Chondrocyte (in vitro differentiated cells): ENCODE measurements around the gene GTF2IRD1. TPM values are rescaled to one million over a fixed set of nuclear protein-coding genes. Genes with fewer than 3 reads are reported as not detected.

Experiments used
- DNase-seq: peaks from one replicate; pipeline ENCODE4 v3.0.0; 2021; ENCODE audit warnings: mixed read lengths, low spot score
- H3K27ac Mint-ChIP-seq: one replicate; pipeline ENCODE4 v1.8.0; 2021; ENCODE audit warnings: mild to moderate bottlenecking, moderate library complexity, mixed read lengths; ENCODE audit not compliant: unreplicated experiment
- H3K27me3 Mint-ChIP-seq: 2 replicates; pipeline ENCODE4 v1.8.0; 2021; ENCODE audit warnings: low read depth, mixed read lengths
- H3K36me3 Mint-ChIP-seq: 2 replicates; pipeline ENCODE4 v1.8.0; 2021; ENCODE audit warnings: low read depth, mixed read lengths
- H3K4me1 Mint-ChIP-seq: 2 replicates; pipeline ENCODE4 v1.8.0; 2021; ENCODE audit warnings: low read depth, mild to moderate bottlenecking, mixed read lengths
- H3K4me3 Mint-ChIP-seq: one replicate; pipeline ENCODE4 v1.8.0; 2021; ENCODE audit warnings: mild to moderate bottlenecking, moderate library complexity, mixed read lengths; ENCODE audit not compliant: unreplicated experiment
- H3K9me3 Mint-ChIP-seq: 2 replicates; pipeline ENCODE4 v1.8.0; 2021; ENCODE audit warnings: low read depth, mixed read lengths
- total RNA-seq: library from RNA; stranded (reverse); gene quantifications from 3 replicates; pipeline ENCODE4 v1.2.1, GENCODE V29; 2021
- TF ChIP-seq, protein P1 (sequence below): fragments of 200-600 bp; sonication (generic); IDR thresholded peaks from 2 replicates; pipeline ENCODE4 v1.5.0; 2021; ENCODE audit warnings: antibody characterized with exemption, mild to moderate bottlenecking, moderate library complexity

GTF2IRD1 gene
- total RNA-seq, 1 donor from 2014 or later, result 48.5 TPM

DNA sequence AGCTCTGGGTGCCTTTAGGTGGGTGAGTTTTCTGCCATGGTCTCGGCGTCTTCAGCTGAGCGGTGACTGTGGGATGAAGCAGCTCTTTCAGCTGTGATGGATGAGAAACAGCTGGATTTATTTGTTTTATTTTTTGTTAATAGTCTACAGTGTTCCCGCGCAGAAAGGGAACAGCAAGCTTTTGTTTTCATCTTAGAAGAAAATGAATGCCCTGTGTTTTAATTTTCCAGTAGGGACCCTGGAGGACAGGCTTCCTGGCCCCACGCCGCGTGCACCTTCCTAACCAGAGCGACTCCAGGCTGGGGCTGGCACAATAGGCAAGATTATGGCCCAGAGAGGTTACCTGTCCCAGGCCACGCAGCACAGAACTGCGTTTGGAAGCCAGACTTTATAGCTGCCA is 57.6 kb downstream of the GTF2IRD1 start:
- DNase-seq, result no peak
- Mint-ChIP-seq H3K9me3 (no peaks in the 10 kb centered on the region), H3K27ac (no peak overlapping the region), H3K4me3 (no peak overlapping the region), H3K4me1 (peaks cover 2% of the 10 kb centered on the region), H3K27me3 (no peaks in the 10 kb centered on the region), H3K36me3 (peaks cover 14% of the 10 kb centered on the region)
- TF ChIP-seq, protein P1, sequence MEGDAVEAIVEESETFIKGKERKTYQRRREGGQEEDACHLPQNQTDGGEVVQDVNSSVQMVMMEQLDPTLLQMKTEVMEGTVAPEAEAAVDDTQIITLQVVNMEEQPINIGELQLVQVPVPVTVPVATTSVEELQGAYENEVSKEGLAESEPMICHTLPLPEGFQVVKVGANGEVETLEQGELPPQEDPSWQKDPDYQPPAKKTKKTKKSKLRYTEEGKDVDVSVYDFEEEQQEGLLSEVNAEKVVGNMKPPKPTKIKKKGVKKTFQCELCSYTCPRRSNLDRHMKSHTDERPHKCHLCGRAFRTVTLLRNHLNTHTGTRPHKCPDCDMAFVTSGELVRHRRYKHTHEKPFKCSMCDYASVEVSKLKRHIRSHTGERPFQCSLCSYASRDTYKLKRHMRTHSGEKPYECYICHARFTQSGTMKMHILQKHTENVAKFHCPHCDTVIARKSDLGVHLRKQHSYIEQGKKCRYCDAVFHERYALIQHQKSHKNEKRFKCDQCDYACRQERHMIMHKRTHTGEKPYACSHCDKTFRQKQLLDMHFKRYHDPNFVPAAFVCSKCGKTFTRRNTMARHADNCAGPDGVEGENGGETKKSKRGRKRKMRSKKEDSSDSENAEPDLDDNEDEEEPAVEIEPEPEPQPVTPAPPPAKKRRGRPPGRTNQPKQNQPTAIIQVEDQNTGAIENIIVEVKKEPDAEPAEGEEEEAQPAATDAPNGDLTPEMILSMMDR, result no peak

DNA sequence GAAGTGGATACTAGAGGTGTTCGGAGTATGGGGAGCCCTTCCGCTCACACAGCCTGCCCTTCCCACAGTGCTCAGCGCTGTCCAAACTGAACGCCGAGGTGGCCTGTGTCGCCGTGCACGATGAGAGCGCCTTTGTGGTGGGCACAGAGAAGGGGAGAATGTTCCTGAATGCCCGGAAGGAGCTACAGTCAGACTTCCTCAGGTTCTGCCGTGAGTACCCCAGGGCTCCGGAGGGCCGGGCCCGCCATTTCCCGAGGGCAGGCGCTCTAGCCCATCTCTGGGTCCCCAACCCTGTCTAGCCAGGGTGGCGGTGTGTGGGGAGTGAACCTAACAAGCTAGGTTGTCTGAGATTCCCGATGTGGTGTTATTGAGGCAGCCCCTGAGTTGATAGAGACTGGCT is 59.1 kb downstream of the GTF2IRD1 start:
- H3K36me3 Mint-ChIP-seq, result peaks cover 16% of the 10 kb centered on the region
- H3K27ac Mint-ChIP-seq, result no peak overlapping the region
- TF ChIP-seq, protein P1, result no peak
- no peak for DNase-seq
- no peaks in the 10 kb centered on the region for H3K27me3 Mint-ChIP-seq
- no peak overlapping the region for H3K4me3 Mint-ChIP-seq
- H3K4me1 Mint-ChIP-seq, result no peaks in the 10 kb centered on the region
- H3K9me3 Mint-ChIP-seq, result no peaks in the 10 kb centered on the region

DNA sequence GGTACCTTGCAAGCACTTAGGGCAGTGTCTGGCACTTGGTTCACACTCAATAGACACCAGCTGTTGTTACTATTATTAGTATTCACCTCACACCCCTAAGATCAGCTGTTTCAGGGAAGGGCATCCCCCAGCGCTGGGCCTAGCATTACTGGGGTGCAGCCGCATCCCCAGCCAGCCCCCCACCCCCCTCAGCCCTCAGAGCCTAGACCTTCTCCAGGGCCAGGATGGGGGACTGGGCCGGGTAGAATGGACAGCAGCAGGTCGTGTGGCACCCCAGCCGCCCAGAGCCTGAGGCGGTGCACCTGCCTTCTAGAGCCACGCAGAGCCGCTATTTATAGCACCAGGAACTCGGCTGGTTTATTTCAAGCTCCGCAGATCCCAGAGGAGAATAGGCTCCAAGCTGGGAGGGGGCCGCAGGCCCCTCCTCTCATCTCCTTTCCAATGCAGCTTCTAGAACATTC is 60.5 kb downstream of the GTF2IRD1 start:
- Mint-ChIP-seq H3K36me3 (peaks cover 17% of the 10 kb centered on the region), H3K27me3 (no peaks in the 10 kb centered on the region), H3K4me1 (no peaks in the 10 kb centered on the region)

DNA sequence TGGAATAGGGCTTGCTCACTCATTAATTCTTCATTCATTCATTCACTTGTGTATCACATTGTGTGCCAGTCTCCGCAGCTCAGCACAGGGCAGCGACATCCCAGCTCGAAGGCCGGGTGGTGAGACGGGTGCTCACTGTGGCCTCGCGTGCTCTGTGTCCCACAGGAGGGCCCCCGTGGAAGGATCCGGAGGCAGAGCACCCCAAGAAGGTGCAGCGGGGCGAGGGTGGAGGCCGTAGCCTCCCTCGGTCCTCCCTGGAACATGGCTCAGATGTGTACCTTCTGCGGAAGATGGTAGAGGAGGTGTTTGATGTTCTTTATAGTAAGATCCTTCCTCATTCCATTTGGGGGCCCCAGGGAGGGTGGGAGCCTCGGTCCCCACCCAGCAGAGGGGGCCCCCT is 61.6 kb downstream of the GTF2IRD1 start:
- Mint-ChIP-seq H3K4me1 (no peaks in the 10 kb centered on the region), H3K27me3 (no peaks in the 10 kb centered on the region), H3K4me3 (no peak overlapping the region), H3K27ac (no peak overlapping the region), H3K9me3 (no peaks in the 10 kb centered on the region), H3K36me3 (peaks cover 20% of the 10 kb centered on the region)
- TF ChIP-seq, protein P1, result no peak
- no peak for DNase-seq

More for the DNA sequence above, 60.5 kb downstream of the GTF2IRD1 start:
- DNase-seq, result no peak
- H3K4me3 Mint-ChIP-seq, result no peak overlapping the region
- H3K9me3 Mint-ChIP-seq, result no peaks in the 10 kb centered on the region
- TF ChIP-seq, protein P1, result no peak
- no peak overlapping the region for H3K27ac Mint-ChIP-seq

DNA sequence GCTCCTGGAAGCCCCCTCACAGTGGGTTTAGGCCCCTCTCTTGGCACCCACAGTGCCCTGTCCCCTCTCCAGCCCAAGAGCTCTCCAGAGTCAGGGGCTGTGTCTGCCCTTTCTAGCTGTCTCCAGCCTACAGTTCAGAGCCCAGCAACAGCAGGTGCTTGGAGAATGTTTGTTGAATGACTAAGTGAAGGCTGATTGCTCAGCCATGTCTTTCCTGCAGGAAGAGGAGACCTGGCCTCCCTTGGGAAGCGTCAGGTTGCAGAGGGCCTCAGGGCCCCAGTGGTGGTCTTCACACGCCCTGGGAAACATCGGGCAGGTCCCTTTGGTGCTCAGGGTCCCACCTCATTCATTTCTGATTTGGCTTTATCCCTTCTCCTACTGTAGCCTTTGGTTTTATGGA is 62.5 kb downstream of the GTF2IRD1 start:
- H3K27me3 Mint-ChIP-seq, result no peaks in the 10 kb centered on the region
- no peaks in the 10 kb centered on the region for H3K4me1 Mint-ChIP-seq
- H3K36me3 Mint-ChIP-seq, result peaks cover 24% of the 10 kb centered on the region
- DNase-seq, result no peak
- TF ChIP-seq, protein P1, result no peak
- no peak overlapping the region for H3K4me3 Mint-ChIP-seq
- H3K9me3 Mint-ChIP-seq, result peaks cover 2% of the 10 kb centered on the region
- H3K27ac Mint-ChIP-seq, result no peak overlapping the region
